ELF-1 (cell line): ENCODE measurements around the gene CHRM2.

Source experiments
- DNase-seq: peaks from one replicate; pipeline ENCODE4 v3.0.0-alpha.2; 2016; ENCODE audit warnings: low read depth, low spot score

CHRM2 gene

GRCh38 chr7:136868496-136869000, at the start of gene CHRM2:
CHRM2 (plus strand) TSS chr7:136868652; CDS start chr7:137014866, 146,214 bp downstream.
- peak; percentile 22 for DNase-seq

GRCh38 chr7:136831398-136831797, 37.1 kb upstream of the CHRM2 start:
- DNase-seq = peak; percentile 41

GRCh38 chr7:136845899-136846465, 22.5 kb upstream of the CHRM2 start:
- DNase-seq = no peak

- no peak for DNase-seq
Measured at GRCh38 chr7:136847858-136848257, 20.6 kb upstream of the CHRM2 start.

- no peak for DNase-seq
Measured at GRCh38 chr7:136853654-136854053, 14.8 kb upstream of the CHRM2 start.

- no peak for DNase-seq
Measured at GRCh38 chr7:136857573-136857972, 10.9 kb upstream of the CHRM2 start.

GRCh38 chr7:136859803-136860202, 8.6 kb upstream of the CHRM2 start:
- no peak for DNase-seq

- no peak for DNase-seq
Measured at GRCh38 chr7:136865236-136865635, 3.2 kb upstream of the CHRM2 start.

- DNase-seq = no peak
Measured at GRCh38 chr7:136865777-136866176, 2.7 kb upstream of the CHRM2 start.

GRCh38 chr7:136869001-136869961, 829 bp downstream of the CHRM2 start:
- peak; percentile 22 for DNase-seq

GRCh38 chr7:136869991-136870865, 1.8 kb downstream of the CHRM2 start:
- DNase-seq = peak; percentile 10

GRCh38 chr7:136870866-136871487, 2.5 kb downstream of the CHRM2 start:
- DNase-seq = peak; percentile 42

GRCh38 chr7:136874393-136875032, 6.1 kb downstream of the CHRM2 start:
- DNase-seq = no peak

GRCh38 chr7:136877509-136877908, 9.1 kb downstream of the CHRM2 start:
- no peak for DNase-seq

- DNase-seq = no peak
Measured at GRCh38 chr7:136877990-136878389, 9.5 kb downstream of the CHRM2 start.

GRCh38 chr7:136878878-136879277, 10.4 kb downstream of the CHRM2 start:
- DNase-seq = no peak

- DNase-seq = no peak
Measured at GRCh38 chr7:136883046-136883445, 14.6 kb downstream of the CHRM2 start.

- DNase-seq = no peak
Measured at GRCh38 chr7:136884492-136884891, 16.0 kb downstream of the CHRM2 start.

- DNase-seq = no peak
Measured at GRCh38 chr7:136887317-136887716, 18.9 kb downstream of the CHRM2 start.

GRCh38 chr7:136890399-136890798, 21.9 kb downstream of the CHRM2 start:
- no peak for DNase-seq

GRCh38 chr7:136891850-136892249, 23.4 kb downstream of the CHRM2 start:
- DNase-seq = no peak
